Kidney epithelial cell (primary cell): ENCODE measurements around the gene TM9SF2. TPM values are rescaled to one million over a fixed set of nuclear protein-coding genes. Genes with fewer than 3 reads are reported as not detected.

ENCODE experiments used
- DNase-seq: peaks from one replicate; pipeline ENCODE4 v3.0.0-alpha.2; 2010; ENCODE audit warnings: low read depth
- H3K27me3 ChIP-seq: 2 replicates; pipeline ENCODE4 v1.6.0; 2011; ENCODE audit warnings: low read length; ENCODE audit not compliant: control insufficient read depth, insufficient read depth
- H3K36me3 ChIP-seq: 2 replicates; pipeline ENCODE4 v1.5.1; 2011; ENCODE audit warnings: low read length; ENCODE audit not compliant: control insufficient read depth, insufficient read depth
- H3K4me3 ChIP-seq: 2 replicates; pipeline ENCODE4 v1.5.1; 2011; ENCODE audit warnings: low read depth, mild to moderate bottlenecking, control low read depth, low read length
- CTCF ChIP-seq: IDR thresholded peaks from 2 replicates; pipeline ENCODE4 v1.5.1; 2011; ENCODE audit warnings: mild to moderate bottlenecking, moderate library complexity, low read length, control low read depth, inconsistent platforms; ENCODE audit not compliant: insufficient read depth, poor library complexity, severe bottlenecking
- total RNA-seq: library from RNA; depleted of rRNA; stranded (reverse); fragments of >200 nt; gene quantifications from 2 replicates; pipeline ENCODE4 v1.2.3, GENCODE V29; 2015

Gene TM9SF2
- total RNA-seq, 1 donor from 2014 or later = 137 TPM

GRCh38 chr13:99517577-99517976, 16.3 kb downstream of the TM9SF2 start:
- no peak for DNase-seq
- TF ChIP-seq CTCF = no peak
- no peaks in the 10 kb centered on the region for H3K27me3 ChIP-seq
- H3K4me3 ChIP-seq = no peak overlapping the region
- H3K36me3 ChIP-seq = no peaks in the 10 kb centered on the region

- Histone ChIP-seq H3K36me3 (no peaks in the 10 kb centered on the region), H3K27me3 (no peaks in the 10 kb centered on the region), H3K4me3 (no peak overlapping the region)
- no peak for DNase-seq
- no peak for TF ChIP-seq CTCF
These were observed 16.7 kb downstream of the TM9SF2 start for GRCh38 chr13:99517984-99518383.

- Histone ChIP-seq H3K4me3 (no peak overlapping the region), H3K36me3 (no peaks in the 10 kb centered on the region), H3K27me3 (no peaks in the 10 kb centered on the region)
- no peak for DNase-seq
- no peak for TF ChIP-seq CTCF
These were observed 21.0 kb downstream of the TM9SF2 start for GRCh38 chr13:99522298-99522697.

- no peaks in the 10 kb centered on the region for H3K36me3 ChIP-seq
- H3K4me3 ChIP-seq = no peak overlapping the region
- H3K27me3 ChIP-seq = no peaks in the 10 kb centered on the region
- TF ChIP-seq CTCF = no peak
- DNase-seq = no peak
These were observed 22.6 kb downstream of the TM9SF2 start for GRCh38 chr13:99523838-99524237.

GRCh38 chr13:99525967-99526366, 24.7 kb downstream of the TM9SF2 start:
- DNase-seq = no peak
- no peak for TF ChIP-seq CTCF
- no peaks in the 10 kb centered on the region for H3K36me3 ChIP-seq

GRCh38 chr13:99526549-99526948, 25.3 kb downstream of the TM9SF2 start:
- no peak overlapping the region for H3K4me3 ChIP-seq
- no peaks in the 10 kb centered on the region for H3K36me3 ChIP-seq
- no peaks in the 10 kb centered on the region for H3K27me3 ChIP-seq
- TF ChIP-seq CTCF = no peak
- no peak for DNase-seq

More at GRCh38 chr13:99525967-99526366, 24.7 kb downstream of the TM9SF2 start:
- H3K4me3 ChIP-seq = no peak overlapping the region
- no peaks in the 10 kb centered on the region for H3K27me3 ChIP-seq
